ENCODE results near the gene LRRC53.

Gene LRRC53

GRCh38 chr1:74432325-74432724 lies 80.1 kb downstream of the LRRC53 start:
- no peak for DNase-seq (ENCODE audit: low read depth in 2 of 2, low spot score in 1 of 2)

GRCh38 chr1:74431531-74431930 lies 80.9 kb downstream of the LRRC53 start:
- no peak for DNase-seq (ENCODE audit: low read depth in 2 of 2, low spot score in 1 of 2)

GRCh38 chr1:74430342-74430934 lies 82.0 kb downstream of the LRRC53 start:
- DNase-seq (ENCODE audit: low read depth in 2 of 2, low spot score in 1 of 2) = no peak

GRCh38 chr1:74429580-74429979 lies 82.8 kb downstream of the LRRC53 start:
- no peak for DNase-seq (ENCODE audit: low read depth in 2 of 2, low spot score in 1 of 2)

GRCh38 chr1:74427681-74428080 lies 84.7 kb downstream of the LRRC53 start:
- DNase-seq (ENCODE audit: low read depth in 2 of 2, low spot score in 1 of 2) = no peak

GRCh38 chr1:74426208-74426937 lies 86.0 kb downstream of the LRRC53 start:
- DNase-seq (ENCODE audit: low read depth in 2 of 2, low spot score in 1 of 2) = no peak

- no peak for DNase-seq (ENCODE audit: low read depth in 2 of 2, low spot score in 1 of 2)
Measured at GRCh38 chr1:74425676-74426075, 86.7 kb downstream of the LRRC53 start.

GRCh38 chr1:74423471-74423870 lies 88.9 kb downstream of the LRRC53 start:
- no peak for DNase-seq (ENCODE audit: low read depth in 2 of 2, low spot score in 1 of 2)

- no peak for DNase-seq (ENCODE audit: low read depth in 2 of 2, low spot score in 1 of 2)
Measured at GRCh38 chr1:74422421-74423292, 89.8 kb downstream of the LRRC53 start.

- no peak for DNase-seq (ENCODE audit: low read depth in 2 of 2, low spot score in 1 of 2)
Measured at GRCh38 chr1:74420467-74420866, 91.9 kb downstream of the LRRC53 start.

All from stimulated activated CD8-positive, alpha-beta memory T cell treated with anti-CD3 and anti-CD28 coated beads, Interleukin-4, amount 100 ng/mL, for 1 hour (primary cell).